Mesothelial cell of epicardium (in vitro differentiated cells): ENCODE results near the gene NAB2. TPM values are rescaled to one million over a fixed set of nuclear protein-coding genes. Genes with fewer than 3 reads are reported as not detected.
A peak's percentile ranks its signal among the peaks of the same experiment; 100 is the strongest.

Experiments
- DNase-seq, 2 experiments: peaks; one replicate each; pipeline ENCODE4 v3.0.0; 2021; ENCODE audit warnings: low spot score in 2 of 2; ENCODE audit not compliant: unreplicated experiment in 2 of 2
- H3K27ac Mint-ChIP-seq: 2 replicates; pipeline ENCODE4 v1.8.0; 2021; ENCODE audit warnings: mixed read lengths
- H3K27me3 Mint-ChIP-seq: 2 replicates; pipeline ENCODE4 v1.8.0; 2021; ENCODE audit warnings: low read depth, mixed read lengths
- H3K36me3 Mint-ChIP-seq: 2 replicates; pipeline ENCODE4 v1.8.0; 2021; ENCODE audit warnings: mixed read lengths
- H3K4me1 Mint-ChIP-seq: 2 replicates; pipeline ENCODE4 v1.8.0; 2021; ENCODE audit warnings: mixed read lengths
- H3K4me3 Mint-ChIP-seq: 2 replicates; pipeline ENCODE4 v1.8.0; 2021; ENCODE audit warnings: mild to moderate bottlenecking, moderate library complexity, mixed read lengths
- H3K9me3 Mint-ChIP-seq: 2 replicates; pipeline ENCODE4 v1.8.0; 2021; ENCODE audit warnings: mixed read lengths
- total RNA-seq: library from RNA; stranded (reverse); gene quantifications from 3 replicates; pipeline ENCODE4 v1.2.1, GENCODE V29; 2021
- TF ChIP-seq, protein P1 (sequence below): fragments of 200-600 bp; sonication (generic); IDR thresholded peaks from one replicate; pipeline ENCODE4 v1.5.0; 2021; ENCODE audit warnings: antibody characterized with exemption; ENCODE audit not compliant: unreplicated experiment

NAB2 gene
- total RNA-seq, 1 donor from 2014 or later = 53.7 TPM

- no peaks in the 10 kb centered on the region for H3K9me3 Mint-ChIP-seq
- H3K36me3 Mint-ChIP-seq = no peaks in the 10 kb centered on the region
- H3K4me3 Mint-ChIP-seq = peak overlapping the region; percentile 93
- H3K27ac Mint-ChIP-seq = peak overlapping the region; percentile 73
- H3K4me1 Mint-ChIP-seq = peaks cover 57% of the 10 kb centered on the region
- H3K27me3 Mint-ChIP-seq = no peaks in the 10 kb centered on the region
- no peak for DNase-seq
- TF ChIP-seq, protein P1, sequence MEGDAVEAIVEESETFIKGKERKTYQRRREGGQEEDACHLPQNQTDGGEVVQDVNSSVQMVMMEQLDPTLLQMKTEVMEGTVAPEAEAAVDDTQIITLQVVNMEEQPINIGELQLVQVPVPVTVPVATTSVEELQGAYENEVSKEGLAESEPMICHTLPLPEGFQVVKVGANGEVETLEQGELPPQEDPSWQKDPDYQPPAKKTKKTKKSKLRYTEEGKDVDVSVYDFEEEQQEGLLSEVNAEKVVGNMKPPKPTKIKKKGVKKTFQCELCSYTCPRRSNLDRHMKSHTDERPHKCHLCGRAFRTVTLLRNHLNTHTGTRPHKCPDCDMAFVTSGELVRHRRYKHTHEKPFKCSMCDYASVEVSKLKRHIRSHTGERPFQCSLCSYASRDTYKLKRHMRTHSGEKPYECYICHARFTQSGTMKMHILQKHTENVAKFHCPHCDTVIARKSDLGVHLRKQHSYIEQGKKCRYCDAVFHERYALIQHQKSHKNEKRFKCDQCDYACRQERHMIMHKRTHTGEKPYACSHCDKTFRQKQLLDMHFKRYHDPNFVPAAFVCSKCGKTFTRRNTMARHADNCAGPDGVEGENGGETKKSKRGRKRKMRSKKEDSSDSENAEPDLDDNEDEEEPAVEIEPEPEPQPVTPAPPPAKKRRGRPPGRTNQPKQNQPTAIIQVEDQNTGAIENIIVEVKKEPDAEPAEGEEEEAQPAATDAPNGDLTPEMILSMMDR = no peak
These were observed 40.5 kb downstream of the NAB2 start for GRCh38 chr12:57129321-57129842.

GRCh38 chr12:57129889-57130288 lies 41.0 kb downstream of the NAB2 start:
- Mint-ChIP-seq H3K9me3 (no peaks in the 10 kb centered on the region), H3K4me1 (peaks cover 62% of the 10 kb centered on the region), H3K27me3 (no peaks in the 10 kb centered on the region), H3K4me3 (peak overlapping the region; percentile 93), H3K36me3 (no peaks in the 10 kb centered on the region), H3K27ac (peak overlapping the region; percentile 73)
- TF ChIP-seq, protein P1 = no peak
- no peak for DNase-seq

DNA sequence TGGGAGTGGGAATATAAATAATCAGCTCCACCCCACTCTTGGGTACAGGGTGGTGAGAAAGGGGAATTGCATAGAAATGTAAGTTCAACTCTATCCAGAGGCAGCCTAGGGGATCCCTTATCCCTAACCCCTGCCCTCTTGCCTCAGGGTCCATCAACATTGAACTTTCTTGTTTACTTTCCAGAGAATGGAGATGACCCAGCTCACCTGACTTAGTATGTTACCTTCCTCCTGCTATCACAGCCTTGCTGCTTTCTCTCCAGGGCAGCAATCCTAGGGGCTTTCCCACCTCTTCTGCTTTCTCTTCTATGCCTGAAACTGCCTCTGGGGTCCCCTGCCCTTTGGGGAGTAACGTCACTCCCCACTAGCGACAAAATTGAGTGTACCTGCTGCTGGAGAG lies 42.0 kb downstream of the NAB2 start:
- no peaks in the 10 kb centered on the region for H3K27me3 Mint-ChIP-seq
- peaks cover 70% of the 10 kb centered on the region for H3K4me1 Mint-ChIP-seq
- H3K36me3 Mint-ChIP-seq = no peaks in the 10 kb centered on the region
- peak overlapping the region; percentile 93 for H3K4me3 Mint-ChIP-seq
- H3K9me3 Mint-ChIP-seq = no peaks in the 10 kb centered on the region
- DNase-seq = no peak
- TF ChIP-seq, protein P1 = no peak
- H3K27ac Mint-ChIP-seq = peak overlapping the region; percentile 86

DNA sequence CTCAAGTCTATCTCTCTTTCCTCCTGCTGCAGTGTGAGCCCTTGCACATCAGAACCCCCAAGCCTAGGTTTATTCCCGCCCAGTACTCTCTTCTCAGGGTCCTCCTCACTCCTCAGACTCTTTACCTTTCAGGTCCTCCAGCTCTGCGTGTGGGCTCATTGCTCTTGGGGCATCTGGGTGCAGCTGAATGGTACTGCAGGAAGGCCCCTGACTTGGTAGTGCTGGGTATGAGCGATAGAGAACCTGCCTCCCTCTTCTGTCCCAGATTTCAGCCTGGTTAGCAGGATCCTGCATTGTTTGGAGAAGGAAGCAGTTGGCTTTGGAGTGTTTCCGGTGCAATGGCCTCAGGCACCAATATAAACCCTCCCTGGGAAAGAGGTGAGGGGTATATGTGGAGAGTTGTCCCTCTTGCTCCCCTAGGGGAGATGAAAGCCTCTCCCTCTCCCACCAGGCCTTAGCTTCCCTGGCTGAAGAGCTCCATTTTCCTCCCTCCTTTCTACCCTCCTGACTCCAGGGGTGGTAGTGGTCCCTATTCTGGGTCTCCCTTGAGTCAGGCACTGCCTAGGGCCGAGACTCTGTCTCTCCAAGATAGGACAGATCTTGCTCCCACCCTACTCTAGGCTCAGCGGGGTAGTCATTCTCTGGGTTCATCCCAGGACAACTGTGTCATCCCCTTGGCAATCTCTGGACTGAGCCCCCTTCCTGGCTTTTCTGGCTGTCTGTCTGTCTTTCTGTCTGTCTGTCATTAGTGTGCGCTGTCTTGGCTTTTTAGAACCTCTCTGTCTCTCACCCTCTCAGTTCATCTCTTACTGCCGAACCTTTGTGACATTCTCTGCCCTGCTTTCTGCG lies 43.2 kb downstream of the NAB2 start:
- no peaks in the 10 kb centered on the region for H3K27me3 Mint-ChIP-seq

DNA sequence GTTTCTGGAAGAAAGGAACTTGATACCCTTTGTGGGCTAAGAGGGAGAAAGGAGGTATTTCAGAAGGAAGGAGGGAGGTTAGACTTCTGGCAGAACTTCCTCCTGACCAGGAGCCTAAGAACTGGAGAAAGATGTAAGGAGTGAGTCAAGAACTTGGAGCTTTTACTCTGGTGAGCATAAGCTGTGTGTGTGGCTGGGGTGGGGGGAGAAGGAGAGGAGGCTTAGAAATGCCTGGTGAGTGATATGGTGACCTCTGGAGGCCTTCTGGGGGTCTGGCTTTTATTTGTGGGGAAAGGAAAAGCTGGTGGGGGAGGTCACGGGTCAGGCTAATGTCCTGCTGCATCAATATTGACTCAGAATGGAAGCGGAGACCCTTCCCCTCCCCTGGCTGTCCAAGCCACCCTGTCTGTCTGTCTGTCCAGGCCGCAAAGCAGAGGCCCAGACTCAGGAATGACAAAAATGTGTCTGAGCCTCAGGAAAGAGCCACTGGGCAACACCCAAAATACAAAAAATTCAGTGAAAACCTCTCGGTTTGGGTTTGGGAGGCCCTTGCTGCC lies 44.2 kb downstream of the NAB2 start:
- Mint-ChIP-seq H3K27me3 (no peaks in the 10 kb centered on the region), H3K9me3 (no peaks in the 10 kb centered on the region), H3K36me3 (no peaks in the 10 kb centered on the region), H3K27ac (peak overlapping the region; percentile 86), H3K4me1 (peaks cover 64% of the 10 kb centered on the region), H3K4me3 (peak overlapping the region; percentile 13)
- TF ChIP-seq, protein P1 = no peak
- DNase-seq = no peak

More for the DNA sequence above, 43.2 kb downstream of the NAB2 start:
- Mint-ChIP-seq H3K36me3 (no peaks in the 10 kb centered on the region), H3K9me3 (no peaks in the 10 kb centered on the region), H3K4me1 (peaks cover 66% of the 10 kb centered on the region), H3K27ac (peak overlapping the region; percentile 86), H3K4me3 (peak overlapping the region; percentile 93)
- DNase-seq = no peak
- TF ChIP-seq, protein P1 = no peak
